ENCODE results near the gene SLC23A3. TPM values are rescaled to one million over a fixed set of nuclear protein-coding genes. Genes with fewer than 3 reads are reported as not detected.

SLC23A3 gene
- total and polyA plus RNA-seq, 10 of the 15 experiments (the other 5 are each of a cell fraction or from before 2014, with no cell fraction given), result 0.07 to 1.0 (median 0.40) TPM; not detected in 1

- TSS peak; percentile 85 for BruUV-seq (replicated peaks)
- intact Hi-C loops (cut with micrococcal nuclease; ENCODE audit: unreplicated experiment) (loop anchor here (2.0 to 5.0 kb wide), 2 partner anchors 31 to 70 kb away; partner anchors contain the start of genes CNPPD1 and DNAJB2), in situ Hi-C loops (cut with MboI) (loop anchor here (5.0 kb wide), 1 partner anchor 35 kb away; the partner anchor contains the start of gene SLC23A3)
- no peaks in the 10 kb centered on the region for H3K27me3 ChIP-seq (replicated peaks in 1 of 2; ENCODE audit: control insufficient read depth in 2 of 2, insufficient read depth in 2 of 2, low read length in 1 of 2)
- H3K79me2 ChIP-seq (ENCODE audit: control insufficient read depth, insufficient read depth, low read length), result no peaks in the 10 kb centered on the region; the same call in 1 of the 2 replicates
- peak overlapping the region; percentile 72 for H3K27ac ChIP-seq (ENCODE audit: control insufficient read depth, insufficient read depth)
- H3K4me2 ChIP-seq (ENCODE audit: control insufficient read depth, insufficient read depth), result peak overlapping the region; percentile 92
- SMC1A ChIA-PET (ENCODE audit: uncharacterized antibody, unreplicated experiment), result interaction anchor here (0.7 to 3.1 kb wide), 7 partner anchors 9 to 88 kb away, joined by 3 to 14 read pairs (median 4); partner anchors contain the start of genes CNPPD1, GLB1L and STK16
- H2AFZ ChIP-seq (ENCODE audit: control insufficient read depth, low read depth, low read length), result peak overlapping the region; percentile 51; the same call in 1 of the 2 replicates
- peaks cover 0 to 4% of the 10 kb centered on the region in 2 experiments; a peak in 1 of 4 replicates for H3K36me3 ChIP-seq (ENCODE audit: control insufficient read depth in 2 of 2, insufficient read depth in 2 of 2, low read length in 1 of 2)
- peak overlapping the region; percentile 28; the same call in 1 of the 2 replicates for H3K9ac ChIP-seq (ENCODE audit: control insufficient read depth, insufficient read depth, low read length)
- POLR2A ChIA-PET, result interaction anchor here (0.5 to 4.0 kb wide), 17 partner anchors 10 to 685 kb away, joined by 3 to 47 read pairs (median 6); partner anchors contain the start of genes ABCB6, ANKZF1, ATG9A and CNPPD1
- CTCF ChIA-PET, result interaction anchor here (1.5 to 2.2 kb wide), 8 partner anchors 9 to 88 kb away, joined by 4 to 19 read pairs (median 8); partner anchors contain the start of genes CNPPD1, NHEJ1 and SLC23A3
- no peaks in the 10 kb centered on the region for H4K20me1 ChIP-seq (ENCODE audit: control insufficient read depth, insufficient read depth)
- H3K4me1 ChIP-seq (ENCODE audit: control insufficient read depth, insufficient read depth, low read length), result peaks cover 8% of the 10 kb centered on the region
- H3K4me3 ChIP-seq, result peak overlapping the region; percentile 50
- 17% methylated on average over 22 of the region's 22 CpGs for WGBS (ENCODE audit: insufficient coverage, insufficient replicate concordance, low lambda C conversion rate, missing lambda C conversion rate)
- ATAC-seq, result peak; percentile 4
- FAIRE-seq, result no peak
- no peaks in the 10 kb centered on the region for H3K9me3 ChIP-seq (replicated peaks; ENCODE audit: control insufficient read depth, insufficient read depth, low read length)
- no peak for DNase-seq (ENCODE audit: low read depth, low spot score)
- no peak for TF ChIP-seq MTA3 (IDR thresholded peaks at IDR 0.05; ENCODE audit: borderline replicate concordance, low read length)
- no peak for TF ChIP-seq WRNIP1 (IDR thresholded peaks at IDR 0.05; ENCODE audit: borderline replicate concordance, low read depth, low read length)
- no peak for TF ChIP-seq IRF3 (IDR thresholded peaks at IDR 0.05)
- TF ChIP-seq NBN (IDR thresholded peaks at IDR 0.05), result 0 out of 2 replicates have a peak, but pooled peaks have one; percentile 1
- no peak for TF ChIP-seq SPI1 (IDR thresholded peaks at IDR 0.05; ENCODE audit: borderline replicate concordance, insufficient read depth, low read depth, low read length)
- no peak for TF ChIP-seq RAD21 (IDR thresholded peaks at IDR 0.05; ENCODE audit: insufficient read depth, low read depth, low read length)
- no peak for TF ChIP-seq SP1 (IDR thresholded peaks at IDR 0.05; ENCODE audit: low read depth, low read length)
- no peak for TF ChIP-seq SREBF1 (IDR thresholded peaks at IDR 0.05; ENCODE audit: low read length)
- RAD21 ChIA-PET (ENCODE audit: unreplicated experiment), result interaction anchor here (1.5 to 2.9 kb wide), 7 partner anchors 31 to 87 kb away, joined by 4 to 21 read pairs (median 12); partner anchors contain the start of genes CNPPD1, GLB1L, SLC23A3 and STK16
Observed at GRCh38 chr2:219207134-219207883, 37.5 kb upstream of the SLC23A3 start.
